Fibroblast of pulmonary artery (primary cell): ENCODE results near the gene RBM39.
"Not testable (repeated sequence)": the region's sequence is repeated elsewhere in the genome, so short reads cannot be mapped to it uniquely, and the experiment has no call there.

ENCODE experiments used
- DNase-seq: peaks from one replicate; pipeline ENCODE4 v3.0.0-alpha.2; 2010; ENCODE audit warnings: low read depth
- H3K4me3 ChIP-seq: replicated peaks from 2 replicates; pipeline ENCODE4 v1.5.1; 2011; ENCODE audit warnings: low read depth, mild to moderate bottlenecking, control low read depth, low read length, moderate library complexity
- TF ChIP-seq, protein P1 (sequence below): IDR thresholded peaks from 2 replicates; pipeline ENCODE4 v1.5.1; 2011; ENCODE audit warnings: mild to moderate bottlenecking, control low read depth, low read length, inconsistent platforms; ENCODE audit errors: missing control alignments

RBM39 gene

DNA sequence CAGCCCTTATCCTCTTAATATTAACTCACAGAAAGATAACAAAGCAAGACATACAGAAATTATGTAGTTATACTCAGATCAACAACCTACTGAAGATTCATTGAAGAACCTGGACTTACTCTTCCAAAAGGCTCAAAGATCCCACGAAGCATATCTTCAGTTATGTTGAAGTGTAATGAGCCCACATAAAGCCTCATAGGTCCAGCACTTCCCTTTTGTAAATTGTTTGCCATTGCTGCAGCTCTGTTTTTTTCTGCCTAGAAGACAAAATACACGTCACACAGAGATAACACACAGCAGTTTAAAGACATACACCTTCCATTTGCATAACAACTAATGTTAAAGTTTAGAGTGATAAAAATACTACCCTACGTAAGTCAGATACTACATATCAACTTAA is 20.4 kb downstream of the RBM39 start:
- no peak overlapping the region for H3K4me3 ChIP-seq
- TF ChIP-seq, protein P1, sequence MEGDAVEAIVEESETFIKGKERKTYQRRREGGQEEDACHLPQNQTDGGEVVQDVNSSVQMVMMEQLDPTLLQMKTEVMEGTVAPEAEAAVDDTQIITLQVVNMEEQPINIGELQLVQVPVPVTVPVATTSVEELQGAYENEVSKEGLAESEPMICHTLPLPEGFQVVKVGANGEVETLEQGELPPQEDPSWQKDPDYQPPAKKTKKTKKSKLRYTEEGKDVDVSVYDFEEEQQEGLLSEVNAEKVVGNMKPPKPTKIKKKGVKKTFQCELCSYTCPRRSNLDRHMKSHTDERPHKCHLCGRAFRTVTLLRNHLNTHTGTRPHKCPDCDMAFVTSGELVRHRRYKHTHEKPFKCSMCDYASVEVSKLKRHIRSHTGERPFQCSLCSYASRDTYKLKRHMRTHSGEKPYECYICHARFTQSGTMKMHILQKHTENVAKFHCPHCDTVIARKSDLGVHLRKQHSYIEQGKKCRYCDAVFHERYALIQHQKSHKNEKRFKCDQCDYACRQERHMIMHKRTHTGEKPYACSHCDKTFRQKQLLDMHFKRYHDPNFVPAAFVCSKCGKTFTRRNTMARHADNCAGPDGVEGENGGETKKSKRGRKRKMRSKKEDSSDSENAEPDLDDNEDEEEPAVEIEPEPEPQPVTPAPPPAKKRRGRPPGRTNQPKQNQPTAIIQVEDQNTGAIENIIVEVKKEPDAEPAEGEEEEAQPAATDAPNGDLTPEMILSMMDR = no peak
- DNase-seq = no peak

DNA sequence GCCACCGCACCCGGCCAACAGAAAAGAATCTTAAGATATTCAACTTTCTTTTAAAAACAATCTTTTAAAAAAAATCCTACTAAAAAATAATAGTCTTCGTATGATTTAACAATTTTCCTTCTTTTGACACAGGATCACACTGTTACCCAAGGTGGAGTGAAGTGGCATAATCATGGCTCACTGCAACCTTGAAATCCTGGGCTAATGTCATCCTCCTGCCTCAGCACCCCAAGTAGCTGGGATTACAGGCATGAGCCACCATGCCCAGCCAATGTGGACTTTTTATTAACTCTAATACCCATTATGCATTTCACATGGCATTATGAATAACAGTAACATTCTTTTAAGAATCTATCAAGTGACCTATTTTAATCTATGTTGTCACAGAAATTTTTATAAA is 20.8 kb downstream of the RBM39 start:
- H3K4me3 ChIP-seq = no peak overlapping the region
- no peak for DNase-seq
- TF ChIP-seq, protein P1 = no peak

DNA sequence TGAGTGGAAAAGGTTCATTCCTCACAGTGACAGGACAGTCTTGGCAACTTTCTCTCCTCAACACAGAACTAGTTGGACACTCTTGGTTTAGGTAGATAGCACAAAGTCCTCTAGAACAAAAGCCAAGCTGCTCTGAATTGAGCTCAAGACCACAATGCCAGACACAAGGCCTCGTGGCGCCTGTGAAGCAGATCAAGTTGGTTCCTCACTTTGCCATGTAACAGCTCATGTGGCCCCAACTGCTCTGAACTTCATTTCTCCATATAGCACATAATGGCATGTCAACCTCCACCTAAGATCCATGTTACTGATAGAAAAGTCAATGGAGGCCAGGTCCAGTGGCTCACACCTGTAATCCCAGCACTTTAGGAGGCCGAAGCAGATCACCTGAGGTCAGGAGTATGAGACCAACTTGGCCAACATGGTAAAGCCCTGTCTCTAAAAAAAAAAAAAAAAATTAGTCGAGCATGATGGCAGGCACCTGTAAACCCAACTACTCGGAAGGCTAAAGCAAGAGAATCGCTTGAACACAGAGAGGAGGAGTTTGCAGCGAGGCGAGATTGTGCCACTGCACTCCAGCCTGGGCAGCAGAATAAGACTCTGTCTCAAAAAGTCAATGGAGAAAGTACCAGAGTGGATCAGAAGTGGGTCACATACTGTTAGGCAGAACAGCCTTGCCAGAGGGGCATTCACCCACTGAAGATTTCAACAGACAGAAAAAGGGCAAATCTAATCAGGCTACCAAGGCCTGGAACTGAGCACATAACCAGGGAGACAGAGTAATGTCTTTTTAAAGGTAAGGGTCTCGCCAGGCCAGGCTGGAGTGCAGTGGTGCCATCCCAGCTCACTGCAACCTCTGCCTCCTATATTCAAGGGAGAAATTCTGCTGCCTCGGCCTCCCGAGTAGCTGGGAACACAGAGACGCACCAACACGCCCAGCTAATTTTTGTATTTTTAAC is 21.6 kb downstream of the RBM39 start:
- DNase-seq = no peak
- TF ChIP-seq, protein P1 = no peak
- H3K4me3 ChIP-seq = no peak overlapping the region

DNA sequence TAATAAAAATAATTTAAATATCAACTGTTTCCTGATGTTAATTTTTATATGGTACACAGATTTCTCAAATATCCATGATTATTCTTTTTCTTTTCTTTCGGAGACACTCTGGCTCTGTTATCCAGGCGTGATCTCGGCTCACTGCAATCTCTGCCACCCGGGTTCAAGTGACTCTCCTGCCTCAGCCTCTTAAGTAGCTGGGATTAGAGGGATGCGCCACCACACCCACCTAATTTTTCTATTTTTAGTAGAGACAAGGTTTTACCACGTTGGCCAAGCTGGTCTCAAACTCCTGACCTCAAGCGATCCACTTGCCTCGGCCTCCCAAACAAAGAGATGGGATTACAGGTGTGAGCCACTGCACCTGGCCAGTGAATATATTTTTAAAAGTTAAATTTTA is 22.3 kb downstream of the RBM39 start:
- DNase-seq = no peak
- TF ChIP-seq, protein P1 = no peak
- H3K4me3 ChIP-seq = no peak overlapping the region

DNA sequence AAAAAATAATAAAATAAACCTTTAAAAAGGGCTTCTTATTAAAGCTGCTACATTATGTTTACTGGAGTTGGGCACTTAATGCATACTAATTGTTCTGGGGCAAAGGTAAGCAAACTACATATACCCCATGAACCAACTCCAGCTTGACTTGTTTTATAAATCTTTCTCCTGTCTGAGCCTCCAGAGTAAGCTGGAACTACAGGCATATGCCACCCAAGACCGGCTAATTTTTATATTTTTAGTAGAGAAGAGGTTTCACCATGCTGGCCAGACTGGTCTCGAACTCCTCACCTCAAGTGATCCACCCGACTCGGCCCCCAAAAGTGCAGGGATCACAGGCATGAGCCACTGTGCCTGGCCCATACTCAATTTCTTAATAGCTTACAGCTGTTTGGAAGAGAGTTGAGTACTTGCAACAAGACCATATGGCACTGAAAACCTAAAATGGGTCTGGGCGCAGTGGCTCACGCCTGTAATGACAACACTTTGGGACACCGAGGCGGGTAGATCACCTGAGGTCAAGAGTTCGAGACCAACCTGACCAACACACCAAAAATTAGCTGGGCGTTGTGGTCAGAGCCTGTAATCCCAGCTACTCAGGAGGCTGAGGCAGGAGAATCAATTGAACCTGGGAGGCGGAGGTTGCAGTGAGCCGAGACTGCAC is 23.0 kb downstream of the RBM39 start:
- TF ChIP-seq, protein P1 = no peak
- no peak for DNase-seq
- no peak overlapping the region for H3K4me3 ChIP-seq

DNA sequence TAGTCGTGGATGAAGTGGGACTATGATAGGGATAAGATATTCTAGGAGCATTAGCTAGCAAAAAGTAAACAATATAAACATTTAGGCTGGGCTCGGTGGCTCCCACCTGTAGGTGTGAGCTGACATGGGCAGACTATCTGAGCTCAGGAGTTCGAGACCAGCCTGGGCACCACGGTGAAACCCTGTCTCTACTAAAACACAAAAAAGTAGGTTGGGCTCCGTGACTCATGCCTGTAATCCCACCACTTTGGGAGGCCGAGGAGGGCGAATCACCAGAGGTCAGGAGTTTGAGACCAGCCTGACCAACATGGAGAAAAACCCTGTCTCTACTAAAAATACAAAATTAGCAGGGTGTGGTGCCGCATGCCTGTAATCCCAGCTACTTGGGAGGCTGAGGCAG is 23.7 kb downstream of the RBM39 start:
- H3K4me3 ChIP-seq, DNase-seq: not testable (repeated sequence)

DNA sequence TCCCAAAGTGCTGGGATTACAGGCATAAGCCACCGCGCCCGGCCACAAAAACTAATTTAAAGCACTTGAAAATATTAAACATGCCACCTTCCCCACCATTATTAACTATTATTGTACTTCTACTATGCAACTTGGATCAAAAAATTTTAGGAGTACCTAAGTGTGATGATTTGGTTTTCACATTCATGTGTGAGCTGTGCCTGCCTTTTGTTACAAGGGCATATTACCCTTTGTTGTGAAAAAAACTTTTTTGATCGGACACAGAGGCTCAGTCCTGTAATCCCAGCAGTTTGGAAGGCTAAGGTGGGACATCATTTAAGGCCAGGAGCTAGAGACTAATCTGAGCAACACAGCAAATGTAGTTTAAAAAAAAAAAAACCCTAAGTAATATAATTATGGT is 25.7 kb downstream of the RBM39 start:
- no peak for DNase-seq
- no peak overlapping the region for H3K4me3 ChIP-seq
- TF ChIP-seq, protein P1 = no peak
